Liver (tissue), 3 donors: ENCODE measurements around the gene TATDN3.

Source experiments
- CTCF ChIP-seq: fragments of 150-350 bp; IDR thresholded peaks from 2 replicates; pipeline ENCODE4 v1.5.1; 2017; ENCODE audit warnings: improper control_type of control experiment, low read depth, low read length; ENCODE audit not compliant: missing input control
- TAF1 ChIP-seq: conservative IDR thresholded peaks from 2 replicates; pipeline ENCODE4 v1.6.1; 2016; ENCODE audit warnings: antibody characterized with exemption, mild to moderate bottlenecking
- TF ChIP-seq, protein P1 (sequence below): IDR thresholded peaks from 2 replicates; pipeline ENCODE4 v1.6.1; 2016; ENCODE audit warnings: antibody characterized with exemption
- TF ChIP-seq, protein P2 (sequence below): IDR thresholded peaks from 2 replicates; pipeline ENCODE4 v1.6.1; 2016; ENCODE audit warnings: antibody characterized with exemption
- donor health status: healthy.
- donor health status: healthy.

GRCh38 chr1:212775241-212775640 lies 16.5 kb upstream of the TATDN3 start:
- no peak for TF ChIP-seq CTCF
- TF ChIP-seq, protein P1, sequence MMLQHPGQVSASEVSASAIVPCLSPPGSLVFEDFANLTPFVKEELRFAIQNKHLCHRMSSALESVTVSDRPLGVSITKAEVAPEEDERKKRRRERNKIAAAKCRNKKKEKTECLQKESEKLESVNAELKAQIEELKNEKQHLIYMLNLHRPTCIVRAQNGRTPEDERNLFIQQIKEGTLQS, result no peak
- TF ChIP-seq, protein P2, sequence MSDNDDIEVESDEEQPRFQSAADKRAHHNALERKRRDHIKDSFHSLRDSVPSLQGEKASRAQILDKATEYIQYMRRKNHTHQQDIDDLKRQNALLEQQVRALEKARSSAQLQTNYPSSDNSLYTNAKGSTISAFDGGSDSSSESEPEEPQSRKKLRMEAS, result no peak
- TF ChIP-seq TAF1, result no peak
